HG03025 (cell line): ENCODE results near the gene TRRAP.
"Not testable (repeated sequence)": the region's sequence is repeated elsewhere in the genome, so short reads cannot be mapped to it uniquely, and the experiment has no call there.

Experiments used
- ATAC-seq: cut with Tn5 transposase; IDR thresholded peaks from one replicate; pipeline ENCODE4 v1.9.1; 2021; ENCODE audit warnings: mild to moderate bottlenecking, moderate library complexity; ENCODE audit not compliant: unreplicated experiment, low FRiP score

Gene TRRAP

GRCh38 chr7:99038086-99038855 is 159.9 kb downstream of the TRRAP start:
- no peak for ATAC-seq

GRCh38 chr7:99039384-99039891 is 161.1 kb downstream of the TRRAP start:
- ATAC-seq = no peak

GRCh38 chr7:99040104-99040958 is 162.0 kb downstream of the TRRAP start:
- ATAC-seq = no peak

GRCh38 chr7:99041526-99041925 is 163.2 kb downstream of the TRRAP start:
- no peak for ATAC-seq

GRCh38 chr7:99042957-99043356 is 164.6 kb downstream of the TRRAP start:
- ATAC-seq = no peak

- not testable (repeated sequence) for ATAC-seq
Measured at GRCh38 chr7:99044858-99045257, 166.5 kb downstream of the TRRAP start.

- ATAC-seq = not testable (repeated sequence)
Measured at GRCh38 chr7:99046262-99046661, 167.9 kb downstream of the TRRAP start.

- ATAC-seq = no peak
Measured at GRCh38 chr7:99046722-99047121, 168.4 kb downstream of the TRRAP start.

- no peak for ATAC-seq
Measured at GRCh38 chr7:99047526-99048077, 169.3 kb downstream of the TRRAP start.

GRCh38 chr7:99050971-99051370 is 172.6 kb downstream of the TRRAP start:
- no peak for ATAC-seq

GRCh38 chr7:99054781-99055180 is 176.4 kb downstream of the TRRAP start:
- ATAC-seq = no peak

- no peak for ATAC-seq
Measured at GRCh38 chr7:99061001-99061776, 182.9 kb downstream of the TRRAP start.
